GM21360 (cell line): ENCODE data around the gene FIBP.

Experiments used
- ATAC-seq: cut with Tn5 transposase; IDR thresholded peaks from one replicate; pipeline ENCODE4 v1.9.1; 2021; ENCODE audit warnings: mild to moderate bottlenecking, moderate library complexity; ENCODE audit not compliant: unreplicated experiment

The FIBP gene

GRCh38 chr11:65871811-65872548 lies 16.3 kb downstream of the FIBP start:
- ATAC-seq = no peak

- no peak for ATAC-seq
Measured at GRCh38 chr11:65870706-65871681, 17.3 kb downstream of the FIBP start.

DNA sequence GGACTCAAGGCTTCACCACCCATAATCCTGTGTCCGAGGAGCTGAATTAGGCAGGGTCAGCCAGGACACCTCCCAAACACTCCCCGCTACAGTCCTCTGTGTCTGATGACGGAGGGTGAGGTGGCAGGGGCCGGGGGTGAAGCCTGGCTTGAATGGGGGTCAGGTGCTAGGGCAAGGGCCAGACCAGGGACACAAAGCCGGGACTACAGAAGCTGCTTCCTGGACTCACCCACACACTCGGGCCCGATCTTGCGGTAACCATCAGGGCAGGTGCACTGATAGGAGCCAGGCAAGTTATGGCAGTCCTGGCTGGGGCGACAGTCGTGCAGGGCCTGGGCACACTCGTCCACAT lies 18.0 kb downstream of the FIBP start:
- ATAC-seq = no peak

- ATAC-seq = no peak
Measured at GRCh38 chr11:65869643-65870306, 18.5 kb downstream of the FIBP start.

- ATAC-seq = no peak
Measured at GRCh38 chr11:65868907-65869306, 19.4 kb downstream of the FIBP start.

DNA sequence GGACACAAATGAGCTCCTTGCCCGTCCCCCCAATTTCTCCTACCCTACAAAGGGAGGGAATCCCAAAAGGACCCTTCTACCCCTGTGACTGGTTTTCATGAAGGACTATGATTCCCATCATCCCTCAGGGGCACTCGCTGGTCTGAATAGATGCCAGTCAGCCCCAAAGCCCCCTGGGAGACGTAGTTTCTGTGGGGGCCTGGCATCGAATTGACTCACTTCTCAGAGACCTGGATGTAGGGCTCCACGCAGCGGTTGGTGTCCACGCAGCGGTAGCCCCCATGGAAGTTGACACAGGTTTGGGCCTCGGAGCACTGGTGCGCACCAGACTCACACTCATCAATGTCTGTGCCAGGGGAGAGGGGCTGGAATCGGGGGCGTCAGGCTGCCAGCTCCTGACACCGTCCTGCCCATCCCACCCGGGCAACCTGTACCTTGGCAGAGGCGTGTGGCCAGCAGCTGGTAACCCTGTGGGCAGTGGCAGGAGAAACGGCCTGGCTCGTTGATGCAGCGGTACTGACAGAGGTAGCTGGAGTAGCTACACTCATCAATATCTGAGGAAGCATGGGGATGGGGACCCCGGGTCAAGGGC lies 20.1 kb downstream of the FIBP start:
- no peak for ATAC-seq

GRCh38 chr11:65867284-65868071 lies 20.8 kb downstream of the FIBP start:
- ATAC-seq = no peak

GRCh38 chr11:65866509-65867283 lies 21.6 kb downstream of the FIBP start:
- ATAC-seq = no peak

GRCh38 chr11:65865550-65866172 lies 22.6 kb downstream of the FIBP start:
- ATAC-seq = no peak

DNA sequence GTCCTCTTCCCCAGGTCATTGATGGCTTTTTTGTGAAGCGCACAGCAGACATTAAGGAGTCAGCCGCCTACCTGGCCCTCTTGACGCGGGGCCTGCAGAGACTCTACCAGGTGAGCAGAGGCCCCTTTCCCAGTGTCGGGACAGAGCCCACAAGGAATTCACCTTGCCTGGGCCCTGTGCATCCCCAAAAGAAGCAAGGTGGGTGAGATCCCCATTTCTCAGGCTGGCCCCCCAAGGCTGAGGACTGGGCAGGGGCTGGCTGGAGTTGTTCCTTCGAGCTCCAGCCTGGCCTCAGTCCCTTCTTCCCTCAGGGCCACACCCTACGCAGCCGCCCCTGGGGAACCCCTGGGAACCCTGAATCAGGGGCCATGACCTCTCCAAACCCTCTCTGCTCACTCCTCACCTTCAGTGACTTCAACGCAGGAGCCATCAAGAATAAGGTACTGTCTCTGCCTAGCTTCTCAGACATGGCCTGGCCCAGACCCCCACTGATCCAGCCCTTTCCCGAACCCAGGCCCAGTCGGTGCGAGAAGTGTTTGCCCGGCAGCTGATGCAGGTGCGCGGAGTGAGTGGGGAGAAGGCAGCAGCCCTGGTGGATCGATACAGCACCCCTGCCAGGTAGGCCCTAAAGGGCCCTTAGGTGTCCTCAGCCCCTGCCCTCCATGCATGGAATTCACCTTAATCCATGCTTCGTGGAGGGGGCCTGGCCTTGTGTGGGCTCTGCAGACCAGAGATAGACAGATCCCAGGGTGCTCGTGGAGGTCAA lies 23.4 kb downstream of the FIBP start:
- ATAC-seq = no peak

- ATAC-seq = no peak
Measured at GRCh38 chr11:65863889-65864705, 24.2 kb downstream of the FIBP start.

GRCh38 chr11:65862941-65863888 lies 25.1 kb downstream of the FIBP start:
- no peak for ATAC-seq

GRCh38 chr11:65862191-65862735 lies 26.0 kb downstream of the FIBP start:
- no peak for ATAC-seq

DNA sequence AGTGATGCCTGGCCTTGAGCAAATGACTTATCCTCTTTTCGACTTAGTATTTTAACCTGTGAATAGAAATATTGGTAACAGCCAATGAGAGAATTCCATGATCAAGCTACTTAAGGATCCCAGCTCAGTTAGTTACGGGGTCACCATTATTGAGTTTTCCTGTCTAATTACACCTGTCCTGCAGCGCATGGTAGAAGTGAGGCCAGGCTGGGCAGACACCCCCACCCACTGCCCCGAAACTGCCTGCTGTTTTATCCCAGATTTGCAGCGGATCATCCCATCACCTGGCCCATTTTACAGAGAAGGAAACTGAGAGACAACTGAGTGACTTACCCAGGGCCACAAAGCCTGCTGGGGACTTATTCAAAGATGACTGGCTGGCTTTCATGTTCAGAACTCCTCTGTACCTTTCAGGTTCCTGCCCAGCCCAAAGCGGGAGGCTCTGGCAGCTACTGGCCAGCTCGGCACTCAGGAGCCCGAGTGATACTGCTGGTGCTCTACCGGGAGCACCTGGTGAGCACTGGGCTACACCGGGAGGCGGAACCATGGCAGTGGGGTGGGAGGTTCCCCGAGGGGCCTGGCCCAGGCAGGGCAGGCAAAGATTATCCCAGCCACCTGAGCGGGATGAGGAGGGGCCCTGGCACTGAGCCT lies 26.6 kb downstream of the FIBP start:
- no peak for ATAC-seq

GRCh38 chr11:65861165-65861505 lies 27.1 kb downstream of the FIBP start:
- no peak for ATAC-seq
